ENCODE results near the gene VMA21.

DNA sequence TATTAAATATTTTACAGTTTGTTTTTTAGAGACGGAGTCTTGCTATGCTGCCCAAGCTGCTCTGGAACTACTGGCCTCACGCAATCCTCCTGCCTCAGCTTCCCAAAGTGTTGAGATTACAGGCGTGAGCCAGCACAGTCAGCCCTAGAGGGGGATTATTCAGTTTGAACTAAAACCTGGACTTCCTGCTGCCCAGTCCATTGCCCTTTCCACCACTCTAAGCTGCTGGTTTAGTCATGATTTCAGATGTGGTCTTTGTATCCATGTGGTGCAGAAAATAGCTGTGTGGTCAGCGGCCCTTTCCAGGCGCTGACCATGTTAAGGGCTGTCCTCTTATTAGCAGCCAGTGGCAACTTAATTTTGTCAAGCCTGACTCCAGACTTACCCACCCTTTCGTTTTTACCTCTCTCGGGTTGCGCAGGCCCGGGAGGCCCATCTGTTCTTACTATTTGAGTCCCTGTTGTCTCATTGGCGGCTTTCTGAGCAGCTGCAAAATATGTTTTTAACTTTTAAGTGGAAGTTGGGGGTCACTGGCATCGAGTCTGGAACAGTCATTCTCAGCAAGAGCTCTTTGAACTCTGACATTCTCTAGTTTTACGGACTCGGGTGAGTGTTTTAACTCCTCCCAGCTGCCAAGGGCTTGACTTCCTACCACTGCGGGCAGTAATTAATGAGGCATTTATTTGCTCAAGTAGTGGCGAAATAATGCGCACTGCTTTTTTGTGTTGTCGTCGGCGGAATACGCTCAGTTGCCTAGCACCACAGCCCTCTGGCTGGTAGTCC, 773 bp upstream of the VMA21 start:
- TF ChIP-seq, protein P1, sequence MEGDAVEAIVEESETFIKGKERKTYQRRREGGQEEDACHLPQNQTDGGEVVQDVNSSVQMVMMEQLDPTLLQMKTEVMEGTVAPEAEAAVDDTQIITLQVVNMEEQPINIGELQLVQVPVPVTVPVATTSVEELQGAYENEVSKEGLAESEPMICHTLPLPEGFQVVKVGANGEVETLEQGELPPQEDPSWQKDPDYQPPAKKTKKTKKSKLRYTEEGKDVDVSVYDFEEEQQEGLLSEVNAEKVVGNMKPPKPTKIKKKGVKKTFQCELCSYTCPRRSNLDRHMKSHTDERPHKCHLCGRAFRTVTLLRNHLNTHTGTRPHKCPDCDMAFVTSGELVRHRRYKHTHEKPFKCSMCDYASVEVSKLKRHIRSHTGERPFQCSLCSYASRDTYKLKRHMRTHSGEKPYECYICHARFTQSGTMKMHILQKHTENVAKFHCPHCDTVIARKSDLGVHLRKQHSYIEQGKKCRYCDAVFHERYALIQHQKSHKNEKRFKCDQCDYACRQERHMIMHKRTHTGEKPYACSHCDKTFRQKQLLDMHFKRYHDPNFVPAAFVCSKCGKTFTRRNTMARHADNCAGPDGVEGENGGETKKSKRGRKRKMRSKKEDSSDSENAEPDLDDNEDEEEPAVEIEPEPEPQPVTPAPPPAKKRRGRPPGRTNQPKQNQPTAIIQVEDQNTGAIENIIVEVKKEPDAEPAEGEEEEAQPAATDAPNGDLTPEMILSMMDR (IDR thresholded peaks at IDR 0.05; ENCODE audit: poor library complexity): no peak
- TF ChIP-seq EZH2 (IDR thresholded peaks at IDR 0.05; ENCODE audit: borderline replicate concordance): no peak

All from hepatocyte (in vitro differentiated cells).